DMS53 (cell line): ENCODE data around the gene NAP1L4.
"Not testable (repeated sequence)": the region's sequence is repeated elsewhere in the genome, so short reads cannot be mapped to it uniquely, and the experiment has no call there.

Experiments
- DNase-seq: peaks from one replicate; lab custom pipeline; 2025; lab: John Stamatoyannopoulos, UW

NAP1L4 gene

DNA sequence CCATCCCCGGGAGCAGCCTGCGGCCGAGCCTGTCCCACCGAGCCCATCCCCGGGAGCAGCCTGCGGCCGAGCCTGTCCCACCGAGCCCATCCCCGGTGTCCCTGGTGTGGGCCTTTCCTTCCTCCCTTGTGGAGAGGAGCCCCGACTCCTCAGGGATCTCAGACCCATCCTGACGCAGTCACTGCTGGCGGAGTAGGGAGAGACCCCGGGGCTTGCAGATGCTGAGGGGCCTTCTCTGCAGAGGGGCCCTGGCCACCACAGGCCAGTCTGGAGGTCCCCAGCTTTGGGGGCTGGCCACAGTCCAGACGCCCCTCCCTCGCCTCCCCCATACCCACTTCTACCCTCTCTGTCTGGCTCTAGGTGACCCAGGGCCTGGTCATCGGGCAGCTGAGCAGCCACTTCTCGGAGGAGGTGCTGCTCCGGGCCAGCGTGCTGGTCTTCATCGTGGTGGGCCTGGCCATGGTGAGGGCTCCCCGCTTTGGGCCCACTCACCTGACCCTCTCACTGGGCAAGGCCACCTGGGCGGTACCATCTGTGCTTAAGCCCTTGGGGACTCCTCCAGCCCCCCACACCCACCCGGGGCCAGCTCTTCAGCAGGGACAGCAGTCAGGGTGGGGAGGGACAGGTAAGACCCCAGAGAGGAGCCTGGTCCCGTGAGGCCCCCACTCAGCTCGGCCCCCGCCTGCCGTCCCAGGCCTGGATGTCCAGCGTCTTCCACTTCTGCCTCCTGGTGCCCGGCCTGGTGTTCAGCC is 70.2 kb downstream of the NAP1L4 start:
- no peak for DNase-seq

GRCh38 chr11:2921261-2921660 is 70.9 kb downstream of the NAP1L4 start:
- DNase-seq, result no peak

DNA sequence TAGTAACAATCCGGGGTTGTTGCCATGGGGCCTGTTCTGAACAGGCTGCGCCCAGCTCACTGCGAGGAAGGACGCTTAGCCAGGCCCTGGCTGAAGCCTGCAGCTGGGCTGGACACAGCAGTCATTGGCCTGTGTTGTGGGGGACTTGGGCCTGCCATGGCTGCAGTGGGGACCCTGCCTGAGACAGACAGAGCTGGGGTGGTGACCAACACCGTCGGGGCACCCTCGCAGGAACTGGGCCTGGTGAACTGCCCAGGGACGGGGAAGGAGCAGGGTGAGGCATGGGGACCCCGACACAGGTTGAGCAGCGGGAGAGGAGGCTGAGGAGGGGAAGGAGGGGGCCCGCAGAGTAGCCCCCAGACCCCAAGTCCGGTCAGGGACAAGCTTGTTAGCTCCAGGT is 71.8 kb downstream of the NAP1L4 start:
- no peak for DNase-seq

DNA sequence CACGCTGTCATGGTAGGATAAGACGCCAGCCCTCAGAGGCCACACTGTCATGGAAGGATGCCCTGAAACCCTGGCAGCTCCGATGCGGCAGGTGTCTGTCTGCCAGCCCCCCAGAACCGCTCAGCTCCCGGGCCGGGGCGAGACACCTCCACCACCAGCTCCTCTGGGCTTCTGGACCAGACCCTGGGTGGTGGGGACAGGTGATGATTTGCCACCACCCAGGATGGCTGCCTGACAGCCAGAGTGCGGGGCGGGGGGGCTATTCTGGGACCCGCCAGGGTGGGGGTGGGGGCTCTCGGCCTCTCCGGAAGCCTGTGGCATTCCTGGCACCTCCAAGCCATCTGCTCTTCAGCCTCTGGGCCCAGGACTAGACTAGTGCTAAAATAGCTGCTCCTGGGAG is 72.3 kb downstream of the NAP1L4 start:
- DNase-seq, result no peak

DNA sequence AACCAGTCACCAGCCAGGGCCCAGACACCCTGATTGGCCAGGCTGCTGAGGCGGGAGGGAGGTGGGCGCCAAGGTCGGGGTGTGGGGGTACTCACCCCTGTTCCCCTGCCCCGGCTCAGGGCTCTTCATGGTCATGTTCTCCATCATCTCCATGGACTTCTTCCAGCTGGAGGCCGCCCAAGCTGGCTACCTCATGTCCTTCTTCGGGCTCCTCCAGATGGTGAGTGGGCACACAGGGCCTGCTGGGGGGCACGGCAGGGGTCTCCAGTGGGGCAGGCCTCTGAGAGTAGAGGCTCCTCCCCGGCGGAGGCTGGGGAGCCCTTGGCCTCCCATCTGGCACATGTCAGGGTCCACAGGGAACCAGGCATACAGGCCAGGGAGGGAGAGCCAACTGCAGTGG is 72.9 kb downstream of the NAP1L4 start:
- DNase-seq, result no peak

GRCh38 chr11:2917842-2918490 is 74.2 kb downstream of the NAP1L4 start:
- no peak for DNase-seq

DNA sequence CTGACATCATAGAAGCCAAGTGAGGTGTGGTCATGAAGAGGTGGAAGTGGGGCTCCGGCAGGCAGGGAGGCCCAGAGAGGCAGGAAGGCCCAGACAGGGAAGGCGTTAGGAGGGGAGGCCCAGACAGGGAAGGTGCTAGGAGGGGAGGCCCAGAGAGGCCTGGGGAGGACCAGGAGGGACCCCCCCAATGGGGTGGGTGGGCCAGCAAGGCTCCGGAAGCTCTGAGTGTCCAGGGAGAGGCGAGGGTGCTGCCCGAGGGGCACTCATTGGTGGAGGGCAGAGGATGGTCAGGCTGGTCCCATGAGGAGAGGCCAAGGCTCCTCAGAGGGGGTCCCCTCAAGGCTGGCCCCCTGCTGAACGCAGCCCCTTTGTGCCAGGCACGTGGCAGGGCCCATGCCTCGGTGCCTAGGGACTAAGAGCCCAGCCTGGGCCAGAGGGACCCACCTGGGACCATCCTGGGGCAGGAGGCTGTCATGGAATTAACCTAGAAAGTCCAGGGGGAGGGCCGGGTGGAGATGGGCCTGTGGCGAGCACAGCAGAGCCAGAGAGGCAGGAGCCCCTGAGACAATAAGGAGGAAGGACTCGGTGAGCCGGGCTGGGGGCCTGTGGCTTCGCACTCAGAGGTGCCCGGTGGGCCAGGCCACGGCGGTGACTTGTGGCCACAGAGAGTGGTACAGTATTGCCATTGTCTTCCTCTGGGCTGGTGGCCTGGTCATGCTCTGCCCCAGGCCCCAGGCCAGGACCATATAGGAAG is 75.1 kb downstream of the NAP1L4 start:
- no peak for DNase-seq

DNA sequence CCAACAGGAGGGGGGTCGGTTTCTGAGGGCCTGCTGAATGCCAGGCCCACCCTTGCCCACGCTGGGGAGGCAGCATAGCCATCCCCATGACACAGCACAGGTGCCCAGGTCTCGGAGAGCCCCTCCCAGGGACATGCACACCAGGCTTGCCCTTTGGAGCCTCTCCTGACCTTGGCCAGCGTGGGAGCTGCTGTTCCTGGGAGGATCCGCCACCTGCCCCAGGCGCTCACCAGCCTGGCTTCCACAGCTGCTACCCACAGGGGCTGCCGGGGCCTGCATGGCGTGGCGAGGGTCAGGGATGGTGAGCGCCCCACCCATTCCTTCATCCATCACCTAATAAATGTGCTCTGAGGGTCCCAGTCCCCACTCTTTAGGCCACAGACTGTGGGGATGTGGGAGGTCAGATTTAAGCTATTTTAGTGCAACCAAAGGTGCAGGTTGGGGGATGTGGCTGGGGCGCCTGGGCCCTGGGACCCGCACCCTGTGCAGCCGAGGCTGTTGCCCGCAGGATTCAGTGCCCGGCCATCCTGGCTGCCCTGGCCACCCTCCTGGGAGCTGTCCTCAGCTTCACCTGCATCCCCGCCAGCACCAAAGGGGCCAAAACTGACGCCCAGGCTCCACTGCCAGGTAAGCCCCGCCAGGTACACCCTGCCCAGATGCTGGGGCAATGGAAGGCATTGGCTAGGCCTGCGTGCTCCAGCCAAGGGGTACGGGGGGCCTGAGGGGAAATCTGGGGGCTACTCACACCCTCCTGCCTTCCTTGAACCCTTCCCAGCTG is 75.8 kb downstream of the NAP1L4 start:
- DNase-seq, result no peak

DNA sequence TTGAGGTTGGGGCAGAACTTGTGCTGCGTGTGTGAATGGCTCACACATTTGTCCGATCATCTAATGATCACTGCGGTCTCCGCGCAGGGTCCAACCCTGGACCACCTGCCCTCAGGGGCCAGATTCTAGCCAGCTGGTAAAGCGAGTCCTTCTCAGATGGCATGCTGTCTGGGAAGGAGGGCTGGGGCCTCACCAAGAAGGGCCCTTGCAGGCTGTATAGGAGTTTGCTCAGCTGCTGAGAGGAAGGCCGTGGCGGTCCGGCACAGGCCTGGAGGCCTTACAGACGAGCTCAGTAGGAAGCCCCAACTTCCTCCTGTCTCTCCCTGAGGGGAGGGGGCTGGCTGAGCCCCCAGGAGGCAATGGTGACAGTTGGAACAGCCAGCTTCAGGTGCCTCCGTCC is 76.7 kb downstream of the NAP1L4 start:
- no peak for DNase-seq

DNA sequence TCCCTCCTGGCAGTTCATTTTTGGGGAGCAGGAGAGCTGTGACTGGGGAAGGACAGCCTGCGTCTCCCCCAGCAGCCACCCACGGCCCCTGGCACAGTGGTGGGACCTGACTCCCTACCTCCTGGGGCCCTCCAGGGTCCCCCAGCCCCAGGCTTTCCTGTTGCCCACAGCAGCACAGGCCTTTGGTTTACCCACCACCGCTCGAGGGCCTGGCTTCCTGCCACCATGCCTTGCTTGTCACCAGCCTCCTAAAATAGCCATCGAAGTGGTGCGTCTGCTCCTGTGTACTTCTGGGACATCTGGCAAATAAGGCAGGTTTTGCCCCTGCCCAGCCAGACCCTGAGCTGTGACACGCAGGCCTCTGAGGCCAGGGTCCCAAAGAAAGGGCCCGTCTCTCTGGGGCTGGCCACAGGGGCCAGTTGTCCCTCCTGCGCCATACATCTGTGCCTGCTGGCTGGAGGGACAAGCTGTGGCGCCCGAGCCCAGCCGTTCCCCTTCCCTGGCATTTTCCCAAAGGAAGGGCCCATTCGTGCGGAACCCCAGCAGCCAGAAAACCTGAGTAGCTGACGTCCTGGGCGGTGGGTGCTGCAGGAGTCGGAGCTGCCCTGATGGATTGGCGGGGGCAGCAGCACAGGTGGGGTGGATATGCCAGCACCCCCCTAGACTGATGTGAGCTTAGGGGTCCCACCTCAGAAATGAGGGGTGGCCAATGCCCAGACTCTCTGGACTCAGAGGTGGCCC is 77.5 kb downstream of the NAP1L4 start:
- no peak for DNase-seq

DNA sequence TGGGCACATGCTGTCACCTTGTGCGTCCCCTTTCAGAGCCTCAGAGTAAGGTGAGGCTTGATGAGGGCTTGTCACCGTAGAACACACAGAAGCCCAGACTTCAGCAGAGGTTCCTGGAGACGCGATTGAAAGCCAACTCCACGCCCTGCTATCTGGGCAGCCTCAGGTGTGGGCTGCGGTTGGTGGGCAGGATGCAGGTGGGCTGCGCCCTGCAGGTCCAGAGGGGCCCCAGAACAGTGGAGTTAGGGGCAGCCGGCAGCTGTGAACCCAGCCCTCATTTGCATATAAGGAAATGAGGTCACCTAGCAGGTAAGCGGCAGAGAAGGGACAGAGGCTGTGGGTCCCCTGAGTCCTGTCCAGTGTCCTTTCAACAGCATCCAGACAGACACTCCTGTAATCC is 78.4 kb downstream of the NAP1L4 start:
- DNase-seq, result no peak

- peak; percentile 68 for DNase-seq
Measured at GRCh38 chr11:2913019-2913431, 79.1 kb downstream of the NAP1L4 start.

GRCh38 chr11:2912498-2912897 is 79.6 kb downstream of the NAP1L4 start:
- peak; percentile 99 for DNase-seq

DNA sequence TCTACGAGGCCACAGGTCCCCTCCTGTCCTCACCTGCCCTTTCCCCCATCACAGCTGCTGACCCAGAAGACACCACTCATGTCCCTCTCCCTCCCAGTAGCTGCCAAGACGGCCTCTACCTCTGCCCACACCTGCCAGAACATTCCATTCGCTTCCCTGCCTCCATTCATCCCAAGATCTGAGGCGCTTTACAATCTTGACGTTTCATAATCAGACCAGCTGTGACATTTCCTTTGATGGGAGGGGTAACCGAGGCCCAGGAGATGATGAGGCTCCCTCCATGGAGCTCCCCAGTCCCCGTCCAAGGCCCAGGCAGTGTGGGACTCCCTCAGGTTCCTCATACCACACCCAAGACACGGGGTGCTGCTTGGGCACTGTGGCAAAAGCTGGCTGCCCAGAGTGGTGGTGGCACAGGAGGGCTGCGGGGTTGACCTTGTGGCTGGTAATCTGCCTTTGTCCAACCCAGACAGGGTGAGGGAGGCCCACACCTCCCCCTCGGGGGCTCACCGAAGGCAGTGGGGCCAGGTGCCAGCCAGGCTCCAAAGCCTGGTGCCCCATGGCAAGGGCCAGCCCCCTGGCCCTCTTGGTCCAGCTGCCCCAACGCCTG is 80.2 kb downstream of the NAP1L4 start:
- no peak for DNase-seq

DNA sequence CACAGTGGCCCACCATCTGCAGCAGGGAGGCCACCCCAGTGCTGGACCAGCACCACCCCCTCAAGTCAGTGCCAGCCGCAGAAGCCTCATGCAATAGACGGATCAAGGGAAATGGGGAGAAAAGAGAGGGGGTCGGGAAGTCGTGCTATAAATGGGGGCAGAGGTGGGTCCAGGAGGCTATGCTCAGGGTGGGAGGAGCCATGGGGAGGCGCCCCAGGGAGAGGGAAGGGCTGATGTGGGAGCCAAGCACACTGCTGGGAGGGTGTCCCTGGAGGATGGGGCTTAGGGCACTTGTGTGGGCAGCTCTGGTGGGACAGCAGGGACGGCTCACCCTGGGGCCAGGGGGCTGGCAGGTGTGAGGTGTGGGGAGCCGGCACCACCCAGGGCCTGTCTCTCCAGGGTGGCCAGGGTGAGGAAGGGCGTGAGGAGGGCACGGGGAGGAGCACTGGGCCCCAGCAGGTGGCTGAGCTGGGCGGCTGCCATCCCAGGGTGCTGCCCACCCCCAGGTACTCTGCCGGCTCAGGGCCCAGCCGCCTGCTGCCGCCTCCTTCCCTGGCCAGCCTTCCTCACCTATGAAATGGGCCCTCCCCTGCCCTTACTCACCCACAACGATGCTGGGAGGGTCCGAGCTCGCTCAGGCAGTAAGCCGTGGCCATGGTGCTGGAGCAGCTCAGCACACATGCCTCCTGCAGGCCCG is 80.9 kb downstream of the NAP1L4 start:
- peak; percentile 73 for DNase-seq

DNA sequence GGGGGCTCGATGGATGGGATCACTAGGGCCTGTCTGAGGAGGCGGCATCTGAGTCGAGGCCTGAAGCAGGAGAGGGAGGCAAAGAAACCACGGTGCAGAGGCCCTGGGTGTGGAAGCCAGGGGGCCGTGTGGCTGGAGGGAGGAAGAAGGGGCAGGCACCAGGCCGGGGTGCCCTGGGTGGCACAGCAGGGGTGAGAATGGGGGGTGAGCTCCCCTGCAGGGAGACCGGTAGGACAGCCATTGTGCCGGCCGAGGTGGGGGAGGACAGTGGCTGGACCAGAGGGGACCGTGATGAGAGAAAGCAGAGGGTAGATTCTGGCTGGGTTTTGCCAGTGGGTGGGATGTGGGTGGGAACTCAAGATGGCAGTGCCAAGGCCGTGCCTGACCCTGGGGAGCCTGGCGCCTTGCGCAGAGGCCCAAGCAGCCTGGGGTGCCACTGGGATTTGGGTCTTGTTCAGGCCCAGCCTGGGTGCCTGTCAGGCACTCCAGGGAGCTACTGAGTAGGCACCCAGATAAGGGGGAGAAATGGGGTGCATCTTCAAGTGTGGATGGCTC is 81.7 kb downstream of the NAP1L4 start:
- no peak for DNase-seq

DNA sequence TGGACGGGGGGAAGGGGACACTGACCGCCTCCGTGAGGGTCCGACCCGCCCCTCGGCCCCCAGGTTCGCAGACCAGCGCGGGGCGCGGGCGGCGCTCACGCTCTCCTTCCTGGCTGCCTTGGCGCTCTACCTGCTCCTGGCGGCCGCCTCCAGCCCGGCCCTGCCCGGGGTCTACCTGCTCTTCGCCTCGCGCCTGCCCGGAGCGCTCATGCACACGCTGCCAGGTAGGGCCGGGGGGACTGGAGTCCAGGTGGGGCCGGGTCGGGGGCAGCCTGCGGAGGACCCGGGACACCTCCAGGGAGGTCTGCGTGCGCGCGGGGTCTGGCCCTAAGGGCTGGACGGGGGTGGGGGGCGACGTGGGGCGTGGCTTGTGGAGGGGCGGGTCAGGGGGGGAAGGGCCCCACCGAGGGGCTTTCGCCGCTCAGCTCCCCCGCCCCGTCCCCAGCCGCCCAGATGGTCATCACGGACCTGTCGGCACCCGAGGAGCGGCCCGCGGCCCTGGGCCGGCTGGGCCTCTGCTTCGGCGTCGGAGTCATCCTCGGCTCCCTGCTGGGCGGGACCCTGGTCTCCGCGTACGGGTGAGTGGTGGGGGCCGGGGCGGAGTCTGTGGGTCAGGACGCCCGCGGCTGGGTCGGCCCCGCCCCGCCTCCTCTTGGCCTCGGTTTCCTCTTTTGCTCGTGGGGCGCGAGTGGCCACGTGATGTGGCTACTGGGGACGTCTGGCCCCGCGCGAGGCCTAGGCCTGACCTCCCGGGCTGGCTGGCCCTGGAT is 82.8 kb downstream of the NAP1L4 start:
- DNase-seq, result no peak

- no peak for DNase-seq
Measured at GRCh38 chr11:2908130-2908529, 84.0 kb downstream of the NAP1L4 start.

DNA sequence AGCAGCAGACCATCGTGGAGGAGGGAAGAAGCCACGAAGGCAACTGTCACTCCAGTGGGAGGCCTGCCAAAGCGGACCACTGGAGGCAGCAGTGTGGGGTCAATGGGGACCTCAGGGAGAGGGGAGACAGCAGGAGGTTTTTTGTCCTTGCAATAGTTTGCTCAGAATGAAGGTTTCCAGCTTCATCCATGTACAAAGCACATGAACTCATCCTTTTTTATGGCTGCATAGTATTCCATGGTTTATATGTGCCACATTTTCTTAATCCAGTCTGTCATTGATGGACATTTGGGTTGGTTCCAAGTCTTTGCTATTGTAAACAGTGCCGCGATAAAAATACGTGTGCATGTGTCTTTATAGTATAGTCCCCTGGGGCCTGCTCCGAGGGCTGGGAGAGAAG is 86.8 kb downstream of the NAP1L4 start:
- not testable (repeated sequence) for DNase-seq
